Measurements from ENCODE around the gene RHOG.

Gene RHOG

DNA sequence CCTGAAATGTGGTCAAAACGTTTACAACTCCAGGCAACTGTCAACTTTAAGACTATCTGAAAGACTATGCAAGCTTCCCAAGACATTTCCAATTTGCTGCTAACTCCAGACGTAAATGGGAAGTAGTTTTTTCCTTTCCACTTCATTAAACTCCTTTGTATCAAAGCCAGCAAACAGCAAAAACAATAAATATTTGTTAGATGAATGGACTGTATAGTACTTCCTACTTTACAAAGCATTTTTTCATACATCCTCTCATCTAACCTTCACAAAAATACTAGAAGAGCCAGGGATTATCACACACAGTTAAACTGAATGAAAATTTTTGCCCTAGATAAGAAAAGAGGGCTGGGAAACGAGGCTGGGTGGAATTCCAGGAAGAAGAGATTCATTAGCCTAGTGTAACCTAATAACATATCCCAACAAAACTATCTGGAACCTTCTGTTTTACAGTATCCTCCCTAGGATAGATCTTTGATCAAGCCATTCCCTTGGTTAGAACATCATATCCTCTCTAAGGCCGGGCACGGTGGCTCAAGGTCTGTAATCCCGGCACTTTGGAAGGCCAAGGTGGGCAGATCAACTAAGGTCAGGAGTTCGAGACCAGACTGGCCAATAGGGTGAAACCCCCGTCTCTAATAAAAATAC is 53.9 kb downstream of the RHOG start:
- FAIRE-seq (no peak), DNase-seq (ENCODE audit: insufficient read length, low spot score) (no peak)
- TF ChIP-seq, protein P1, sequence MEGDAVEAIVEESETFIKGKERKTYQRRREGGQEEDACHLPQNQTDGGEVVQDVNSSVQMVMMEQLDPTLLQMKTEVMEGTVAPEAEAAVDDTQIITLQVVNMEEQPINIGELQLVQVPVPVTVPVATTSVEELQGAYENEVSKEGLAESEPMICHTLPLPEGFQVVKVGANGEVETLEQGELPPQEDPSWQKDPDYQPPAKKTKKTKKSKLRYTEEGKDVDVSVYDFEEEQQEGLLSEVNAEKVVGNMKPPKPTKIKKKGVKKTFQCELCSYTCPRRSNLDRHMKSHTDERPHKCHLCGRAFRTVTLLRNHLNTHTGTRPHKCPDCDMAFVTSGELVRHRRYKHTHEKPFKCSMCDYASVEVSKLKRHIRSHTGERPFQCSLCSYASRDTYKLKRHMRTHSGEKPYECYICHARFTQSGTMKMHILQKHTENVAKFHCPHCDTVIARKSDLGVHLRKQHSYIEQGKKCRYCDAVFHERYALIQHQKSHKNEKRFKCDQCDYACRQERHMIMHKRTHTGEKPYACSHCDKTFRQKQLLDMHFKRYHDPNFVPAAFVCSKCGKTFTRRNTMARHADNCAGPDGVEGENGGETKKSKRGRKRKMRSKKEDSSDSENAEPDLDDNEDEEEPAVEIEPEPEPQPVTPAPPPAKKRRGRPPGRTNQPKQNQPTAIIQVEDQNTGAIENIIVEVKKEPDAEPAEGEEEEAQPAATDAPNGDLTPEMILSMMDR (IDR thresholded peaks at IDR 0.05; ENCODE audit: insufficient read depth, missing control alignments) = no peak

DNA sequence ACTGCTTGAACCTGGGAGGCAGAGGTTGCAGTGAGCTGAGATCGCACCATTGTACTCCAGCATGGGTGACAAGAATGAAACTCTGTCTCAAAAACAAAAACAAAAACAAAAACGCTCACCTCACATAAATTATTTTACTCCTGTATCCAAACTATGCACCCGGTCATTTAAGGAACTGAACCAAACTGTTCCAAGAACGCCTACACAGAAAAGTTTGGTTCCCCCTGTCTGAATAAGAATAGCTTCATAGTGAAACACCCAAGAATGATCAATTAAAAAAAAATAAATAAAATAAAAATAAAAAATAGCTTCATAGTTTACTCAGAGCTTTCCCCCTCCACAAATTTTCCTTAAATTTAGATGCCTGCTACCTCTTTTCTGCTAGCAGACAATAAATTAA is 57.1 kb downstream of the RHOG start:
- no peak for DNase-seq (ENCODE audit: insufficient read length, low spot score)
- FAIRE-seq = no peak
- TF ChIP-seq, protein P1 (IDR thresholded peaks at IDR 0.05; ENCODE audit: insufficient read depth, missing control alignments) = no peak

DNA sequence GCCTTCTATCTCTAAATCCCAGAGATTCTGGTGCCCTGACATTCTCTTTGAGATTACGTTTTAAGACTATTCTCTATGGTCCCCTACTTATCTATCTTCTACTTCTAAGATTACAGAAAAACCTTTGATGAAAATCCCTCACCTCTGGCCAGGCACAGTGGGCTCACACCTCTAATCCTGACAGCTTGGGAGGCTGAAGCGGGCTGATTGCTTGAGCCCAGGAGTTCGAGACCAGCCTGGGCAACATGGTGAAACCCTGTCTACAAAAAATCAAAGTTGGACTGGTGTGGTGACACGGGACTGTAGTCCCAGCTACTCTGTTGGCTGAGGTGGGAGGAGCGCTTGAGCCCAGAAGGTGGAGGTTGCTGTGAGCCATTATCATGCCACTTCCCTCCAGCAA is 57.8 kb downstream of the RHOG start:
- DNase-seq (ENCODE audit: insufficient read length, low spot score) (no peak), FAIRE-seq (no peak)
- TF ChIP-seq, protein P1 (IDR thresholded peaks at IDR 0.05; ENCODE audit: insufficient read depth, missing control alignments) = no peak

DNA sequence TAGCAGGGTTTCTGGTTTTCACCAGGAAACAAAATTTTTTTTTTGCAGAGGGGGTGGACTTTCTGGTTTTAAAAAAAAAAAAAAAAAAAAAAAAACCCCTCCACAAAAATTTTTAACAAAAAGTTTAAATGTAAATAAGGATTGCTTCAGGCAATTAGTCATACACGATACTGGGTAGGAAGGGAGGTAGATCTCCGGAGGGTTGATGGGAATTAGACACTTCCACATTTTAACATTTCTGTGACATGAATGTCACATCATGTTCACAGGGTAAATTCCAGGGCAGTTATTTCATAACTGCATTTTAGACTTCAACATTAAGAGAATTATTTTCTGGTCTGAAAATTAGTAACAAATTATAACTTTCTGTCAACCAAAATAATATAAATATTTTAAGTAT is 59.3 kb downstream of the RHOG start:
- TF ChIP-seq, protein P1 (IDR thresholded peaks at IDR 0.05; ENCODE audit: insufficient read depth, missing control alignments) = no peak
- FAIRE-seq = no peak
- DNase-seq (ENCODE audit: insufficient read length, low spot score) = no peak

Data from D721Med (cell line).